A673 (cell line): ENCODE results near the gene CDH4. TPM values are rescaled to one million over a fixed set of nuclear protein-coding genes. Genes with fewer than 3 reads are reported as not detected.

Source experiments
- BruUV-seq: library from RNA; stranded (reverse); fragments of 400-500 nt; replicated peaks from 2 replicates; lab custom pipeline; 2021; lab: Mats Ljungman, UMichigan
- CTCF ChIA-PET: fragments of 300-600 bp; sonication (Branson Sonifier 250); formaldehyde crosslinking; loops from one replicate; lab custom pipeline; 2022; ENCODE audit warnings: antibody characterized with exemption; lab: Charles Lee
- POLR2A ChIA-PET: fragments of 300-600 bp; sonication (Branson Sonifier 250); formaldehyde crosslinking; loops from one replicate; lab custom pipeline; 2022; ENCODE audit warnings: antibody characterized with exemption; ENCODE audit not compliant: low non-redundant PET; lab: Charles Lee
- DNase-seq: peaks from one replicate; pipeline ENCODE4 v3.0.0-alpha.2; 2015; ENCODE audit warnings: low spot score
- H3K27ac ChIP-seq: fragments of 200-600 bp; sonication (generic); 2 replicates; pipeline ENCODE4 v1.5.1; 2016; ENCODE audit warnings: mixed run types, low read depth, mild to moderate bottlenecking, mixed read lengths, antibody characterized with exemption, low read length; ENCODE audit not compliant: poor library complexity, severe bottlenecking
- H3K27me3 ChIP-seq: fragments of 200-600 bp; sonication (generic); replicated peaks from 2 replicates; pipeline ENCODE4 v1.6.1; 2017; ENCODE audit warnings: mixed run types, low read depth, mild to moderate bottlenecking, mixed read lengths, antibody characterized with exemption, low read length; ENCODE audit not compliant: insufficient read depth, poor library complexity
- H3K36me3 ChIP-seq: fragments of 200-600 bp; sonication (generic); 2 replicates; pipeline ENCODE4 v1.6.1; 2016; ENCODE audit warnings: mixed run types, mild to moderate bottlenecking, mixed read lengths, antibody characterized with exemption, low read length; ENCODE audit not compliant: insufficient read depth, poor library complexity, severe bottlenecking
- H3K4me1 ChIP-seq: fragments of 200-600 bp; sonication (generic); 2 replicates; pipeline ENCODE4 v1.6.1; 2017; ENCODE audit warnings: mixed run types, mild to moderate bottlenecking, mixed read lengths, antibody characterized with exemption, low read length; ENCODE audit not compliant: insufficient read depth, poor library complexity, severe bottlenecking
- H3K4me3 ChIP-seq: fragments of 200-600 bp; sonication (generic); 2 replicates; pipeline ENCODE4 v1.5.1; 2016; ENCODE audit warnings: low read depth, mixed run types, mild to moderate bottlenecking, mixed read lengths, low read length; ENCODE audit not compliant: poor library complexity, severe bottlenecking
- H3K9me3 ChIP-seq: fragments of 200-600 bp; sonication (generic); 2 replicates; pipeline ENCODE4 v1.6.1; 2016; ENCODE audit warnings: mixed run types, low read depth, mild to moderate bottlenecking, mixed read lengths, antibody characterized with exemption, low read length; ENCODE audit not compliant: poor library complexity, severe bottlenecking
- CTCF ChIP-seq: fragments of 300-800, 200-600 bp; sonication (generic); conservative IDR thresholded peaks from 2 replicates; pipeline ENCODE4 v1.5.1; 2017; ENCODE audit warnings: low read depth, mild to moderate bottlenecking, antibody characterized with exemption, low read length, moderate library complexity, mixed read lengths
- EZH2 ChIP-seq: fragments of 200-600 bp; sonication (generic); IDR thresholded peaks from 2 replicates; pipeline ENCODE4 v1.6.1; 2017; ENCODE audit warnings: borderline replicate concordance, low read depth, mild to moderate bottlenecking, mixed read lengths, antibody characterized with exemption, low read length; ENCODE audit not compliant: poor library complexity, severe bottlenecking
- intact Hi-C: fragments of 100-400 bp; cut with micrococcal nuclease; formaldehyde crosslinking; loops from one replicate; pipeline ENCODE4 v1.10.0; 2022; ENCODE audit not compliant: unreplicated experiment
- total RNA-seq: library from RNA; stranded (reverse); gene quantifications from 2 replicates; pipeline ENCODE4 v1.2.3, GENCODE V29; 2021

The CDH4 gene
- total RNA-seq, 1 experiment from 2014 or later = 8.3 TPM

- Histone ChIP-seq H3K27ac (no peak overlapping the region), H3K4me1 (no peaks in the 10 kb centered on the region), H3K27me3 (peaks cover 52% of the 10 kb centered on the region), H3K9me3 (no peaks in the 10 kb centered on the region), H3K36me3 (no peaks in the 10 kb centered on the region), H3K4me3 (no peak overlapping the region)
- POLR2A ChIA-PET = no interaction called here
- no TSS peak for BruUV-seq
- intact Hi-C loops = no loop called here
- no peak for DNase-seq
- TF ChIP-seq CTCF (no peak), EZH2 (no peak)
- CTCF ChIA-PET = no interaction called here
Observed at GRCh38 chr20:61760731-61761130, 508.7 kb downstream of the CDH4 start.

- no peak for DNase-seq
- H3K4me1 ChIP-seq = no peaks in the 10 kb centered on the region
- no peak overlapping the region for H3K4me3 ChIP-seq
- TF ChIP-seq EZH2 (no peak), CTCF (no peak)
- ChIA-PET POLR2A (no interaction called here), CTCF (no interaction called here)
- no peaks in the 10 kb centered on the region for H3K36me3 ChIP-seq
- BruUV-seq = no TSS peak
- intact Hi-C loops = no loop called here
- H3K9me3 ChIP-seq = no peaks in the 10 kb centered on the region
- H3K27me3 ChIP-seq = peaks cover 52% of the 10 kb centered on the region
- H3K27ac ChIP-seq = no peak overlapping the region
Observed at GRCh38 chr20:61761453-61762166, 509.5 kb downstream of the CDH4 start.

GRCh38 chr20:61762167-61762710 lies 510.2 kb downstream of the CDH4 start:
- ChIA-PET POLR2A (no interaction called here), CTCF (no interaction called here)
- TF ChIP-seq CTCF = no peak
- TF ChIP-seq EZH2 = no peak
- DNase-seq = no peak
- Histone ChIP-seq H3K27me3 (peaks cover 52% of the 10 kb centered on the region), H3K4me3 (no peak overlapping the region), H3K27ac (no peak overlapping the region), H3K4me1 (no peaks in the 10 kb centered on the region), H3K36me3 (no peaks in the 10 kb centered on the region), H3K9me3 (no peaks in the 10 kb centered on the region)
- BruUV-seq = no TSS peak
- intact Hi-C loops = no loop called here
